ENCODE data around the gene PCDHGA1.

DNA sequence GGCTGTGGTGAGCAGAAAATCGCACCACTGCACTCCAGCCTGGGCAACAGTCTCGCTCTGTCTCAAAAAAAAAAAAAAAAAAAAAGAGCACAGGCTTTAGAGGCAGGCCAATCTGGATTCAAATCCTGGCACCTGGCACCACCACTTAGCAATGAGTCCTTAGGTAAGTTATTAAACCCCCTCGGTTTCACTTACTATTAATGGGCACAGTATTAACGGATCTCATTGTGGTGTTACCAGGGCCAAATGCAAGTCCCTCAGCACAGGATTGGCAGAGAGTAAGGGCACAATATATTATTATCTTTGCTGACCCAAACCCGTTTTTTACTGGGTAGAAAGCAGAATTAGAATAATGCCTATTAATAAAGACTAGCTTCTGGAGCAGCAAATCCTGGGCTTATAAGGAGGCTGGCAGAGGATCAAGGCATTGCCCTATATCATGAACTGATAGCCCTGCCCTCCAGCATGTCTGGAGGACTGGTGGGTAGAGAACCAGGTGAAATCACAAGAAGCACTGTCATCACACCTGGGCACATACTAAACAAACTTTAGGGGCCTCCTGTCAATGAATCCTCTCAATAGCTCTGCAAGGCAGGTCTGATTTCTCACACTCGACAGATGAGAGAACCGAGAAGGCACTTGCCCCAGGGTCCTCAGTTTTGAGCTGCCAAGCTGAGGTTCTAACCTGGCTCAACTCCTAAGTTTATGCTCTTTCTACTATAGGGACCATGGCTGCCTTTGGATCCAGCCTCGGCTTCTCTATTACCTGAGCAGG, 176.3 kb downstream of the PCDHGA1 start:
- TF ChIP-seq CTCF (IDR thresholded peaks at IDR 0.05) (no peak), ZFX (IDR thresholded peaks at IDR 0.05; ENCODE audit: borderline replicate concordance) (no peak)

All from 22Rv1 (cell line).